ENCODE data around the gene LMTK3. TPM values are rescaled to one million over a fixed set of nuclear protein-coding genes. Genes with fewer than 3 reads are reported as not detected.

Gene LMTK3
- total and polyA plus RNA-seq, 9 of the 15 experiments (the other 6 are each of a cell fraction or from before 2014, with no cell fraction given) = 0.35 to 12.3 (median 2.0) TPM; not detected in 2

DNA sequence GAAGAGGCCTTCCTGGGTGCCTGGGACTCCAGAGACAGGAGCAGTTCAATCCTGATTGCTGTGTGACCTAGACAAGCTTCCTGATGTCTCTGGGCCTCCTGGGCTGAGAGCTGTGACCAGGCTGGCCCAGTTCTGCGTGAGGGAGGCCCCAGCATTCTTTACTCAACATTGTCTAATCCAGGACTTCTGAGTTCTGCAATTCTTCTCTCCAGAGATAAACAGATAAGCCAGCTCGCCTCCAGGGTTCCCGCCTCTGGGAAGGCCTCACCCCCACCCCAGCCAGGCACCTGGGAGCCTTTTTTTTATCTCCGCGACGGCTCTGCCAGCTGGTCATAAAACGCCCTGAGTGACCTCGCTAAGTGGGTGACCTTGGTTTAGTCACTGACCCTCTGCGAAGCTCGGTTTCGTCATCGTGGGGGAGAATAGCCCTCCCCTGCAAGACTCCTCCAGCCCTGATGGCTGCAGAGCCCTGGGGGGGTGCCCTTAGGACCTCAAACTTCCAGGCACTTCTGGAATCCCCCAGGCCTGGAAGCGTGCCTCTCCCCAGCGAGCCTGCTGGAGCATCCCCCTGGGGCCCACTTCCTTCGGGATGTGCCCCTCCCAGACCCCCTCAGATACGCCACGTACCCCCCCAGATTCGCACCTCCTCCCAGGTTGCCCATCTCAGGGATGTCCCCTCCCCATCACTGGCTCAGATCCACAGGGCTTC is 42.2 kb upstream of the LMTK3 start (continued):
- TF ChIP-seq, protein P1, sequence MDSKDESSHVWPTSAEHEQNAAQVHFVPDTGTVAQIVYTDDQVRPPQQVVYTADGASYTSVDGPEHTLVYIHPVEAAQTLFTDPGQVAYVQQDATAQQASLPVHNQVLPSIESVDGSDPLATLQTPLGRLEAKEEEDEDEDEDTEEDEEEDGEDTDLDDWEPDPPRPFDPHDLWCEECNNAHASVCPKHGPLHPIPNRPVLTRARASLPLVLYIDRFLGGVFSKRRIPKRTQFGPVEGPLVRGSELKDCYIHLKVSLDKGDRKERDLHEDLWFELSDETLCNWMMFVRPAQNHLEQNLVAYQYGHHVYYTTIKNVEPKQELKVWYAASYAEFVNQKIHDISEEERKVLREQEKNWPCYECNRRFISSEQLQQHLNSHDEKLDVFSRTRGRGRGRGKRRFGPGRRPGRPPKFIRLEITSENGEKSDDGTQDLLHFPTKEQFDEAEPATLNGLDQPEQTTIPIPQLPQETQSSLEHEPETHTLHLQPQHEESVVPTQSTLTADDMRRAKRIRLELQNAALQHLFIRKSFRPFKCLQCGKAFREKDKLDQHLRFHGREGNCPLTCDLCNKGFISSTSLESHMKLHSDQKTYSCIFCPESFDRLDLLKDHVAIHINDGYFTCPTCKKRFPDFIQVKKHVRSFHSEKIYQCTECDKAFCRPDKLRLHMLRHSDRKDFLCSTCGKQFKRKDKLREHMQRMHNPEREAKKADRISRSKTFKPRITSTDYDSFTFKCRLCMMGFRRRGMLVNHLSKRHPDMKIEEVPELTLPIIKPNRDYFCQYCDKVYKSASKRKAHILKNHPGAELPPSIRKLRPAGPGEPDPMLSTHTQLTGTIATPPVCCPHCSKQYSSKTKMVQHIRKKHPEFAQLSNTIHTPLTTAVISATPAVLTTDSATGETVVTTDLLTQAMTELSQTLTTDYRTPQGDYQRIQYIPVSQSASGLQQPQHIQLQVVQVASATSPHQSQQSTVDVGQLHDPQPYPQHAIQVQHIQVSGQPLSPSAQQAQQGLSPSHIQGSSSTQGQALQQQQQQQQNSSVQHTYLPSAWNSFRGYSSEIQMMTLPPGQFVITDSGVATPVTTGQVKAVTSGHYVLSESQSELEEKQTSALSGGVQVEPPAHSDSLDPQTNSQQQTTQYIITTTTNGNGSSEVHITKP (IDR thresholded peaks at IDR 0.05; ENCODE audit: partially characterized antibody) = peak; percentile 15
- TF ChIP-seq, protein P2, sequence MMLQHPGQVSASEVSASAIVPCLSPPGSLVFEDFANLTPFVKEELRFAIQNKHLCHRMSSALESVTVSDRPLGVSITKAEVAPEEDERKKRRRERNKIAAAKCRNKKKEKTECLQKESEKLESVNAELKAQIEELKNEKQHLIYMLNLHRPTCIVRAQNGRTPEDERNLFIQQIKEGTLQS (IDR thresholded peaks at IDR 0.05) = peak; percentile 98
- TF ChIP-seq, protein P2 (CRISPR knock-in tag; conservative IDR thresholded peaks at IDR 0.05) = no peak
- peak; percentile 85; the same call in 1 of the 2 replicates for TF ChIP-seq MTA3 (IDR thresholded peaks at IDR 0.05; ENCODE audit: borderline replicate concordance)
- TF ChIP-seq ZNF764 (CRISPR knock-in tag; IDR thresholded peaks at IDR 0.05; ENCODE audit: low read depth) = no peak
- TF ChIP-seq SP1 (CRISPR knock-in tag; IDR thresholded peaks at IDR 0.05) = peak; percentile 40; the same call in 1 of the 2 replicates
- no peak for TF ChIP-seq TCFL5 (CRISPR knock-in tag; conservative IDR thresholded peaks at IDR 0.05)
- no peak for TF ChIP-seq HDGF (IDR thresholded peaks at IDR 0.05)
- TF ChIP-seq, protein P3, sequence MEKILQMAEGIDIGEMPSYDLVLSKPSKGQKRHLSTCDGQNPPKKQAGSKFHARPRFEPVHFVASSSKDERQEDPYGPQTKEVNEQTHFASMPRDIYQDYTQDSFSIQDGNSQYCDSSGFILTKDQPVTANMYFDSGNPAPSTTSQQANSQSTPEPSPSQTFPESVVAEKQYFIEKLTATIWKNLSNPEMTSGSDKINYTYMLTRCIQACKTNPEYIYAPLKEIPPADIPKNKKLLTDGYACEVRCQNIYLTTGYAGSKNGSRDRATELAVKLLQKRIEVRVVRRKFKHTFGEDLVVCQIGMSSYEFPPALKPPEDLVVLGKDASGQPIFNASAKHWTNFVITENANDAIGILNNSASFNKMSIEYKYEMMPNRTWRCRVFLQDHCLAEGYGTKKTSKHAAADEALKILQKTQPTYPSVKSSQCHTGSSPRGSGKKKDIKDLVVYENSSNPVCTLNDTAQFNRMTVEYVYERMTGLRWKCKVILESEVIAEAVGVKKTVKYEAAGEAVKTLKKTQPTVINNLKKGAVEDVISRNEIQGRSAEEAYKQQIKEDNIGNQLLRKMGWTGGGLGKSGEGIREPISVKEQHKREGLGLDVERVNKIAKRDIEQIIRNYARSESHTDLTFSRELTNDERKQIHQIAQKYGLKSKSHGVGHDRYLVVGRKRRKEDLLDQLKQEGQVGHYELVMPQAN (IDR thresholded peaks at IDR 0.05; ENCODE audit: borderline replicate concordance) = no peak
- TF ChIP-seq, protein P4, sequence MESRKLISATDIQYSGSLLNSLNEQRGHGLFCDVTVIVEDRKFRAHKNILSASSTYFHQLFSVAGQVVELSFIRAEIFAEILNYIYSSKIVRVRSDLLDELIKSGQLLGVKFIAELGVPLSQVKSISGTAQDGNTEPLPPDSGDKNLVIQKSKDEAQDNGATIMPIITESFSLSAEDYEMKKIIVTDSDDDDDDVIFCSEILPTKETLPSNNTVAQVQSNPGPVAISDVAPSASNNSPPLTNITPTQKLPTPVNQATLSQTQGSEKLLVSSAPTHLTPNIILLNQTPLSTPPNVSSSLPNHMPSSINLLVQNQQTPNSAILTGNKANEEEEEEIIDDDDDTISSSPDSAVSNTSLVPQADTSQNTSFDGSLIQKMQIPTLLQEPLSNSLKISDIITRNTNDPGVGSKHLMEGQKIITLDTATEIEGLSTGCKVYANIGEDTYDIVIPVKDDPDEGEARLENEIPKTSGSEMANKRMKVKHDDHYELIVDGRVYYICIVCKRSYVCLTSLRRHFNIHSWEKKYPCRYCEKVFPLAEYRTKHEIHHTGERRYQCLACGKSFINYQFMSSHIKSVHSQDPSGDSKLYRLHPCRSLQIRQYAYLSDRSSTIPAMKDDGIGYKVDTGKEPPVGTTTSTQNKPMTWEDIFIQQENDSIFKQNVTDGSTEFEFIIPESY (CRISPR knock-in tag; IDR thresholded peaks at IDR 0.05) = no peak
- TF ChIP-seq EP400 (IDR thresholded peaks at IDR 0.05) = 0 out of 2 replicates have a peak, but pooled peaks have one; percentile 18
- TF ChIP-seq PCBP1 (IDR thresholded peaks at IDR 0.05; ENCODE audit: low read depth, low read length, poor library complexity, severe bottlenecking) = no peak
- TF ChIP-seq, protein P5, sequence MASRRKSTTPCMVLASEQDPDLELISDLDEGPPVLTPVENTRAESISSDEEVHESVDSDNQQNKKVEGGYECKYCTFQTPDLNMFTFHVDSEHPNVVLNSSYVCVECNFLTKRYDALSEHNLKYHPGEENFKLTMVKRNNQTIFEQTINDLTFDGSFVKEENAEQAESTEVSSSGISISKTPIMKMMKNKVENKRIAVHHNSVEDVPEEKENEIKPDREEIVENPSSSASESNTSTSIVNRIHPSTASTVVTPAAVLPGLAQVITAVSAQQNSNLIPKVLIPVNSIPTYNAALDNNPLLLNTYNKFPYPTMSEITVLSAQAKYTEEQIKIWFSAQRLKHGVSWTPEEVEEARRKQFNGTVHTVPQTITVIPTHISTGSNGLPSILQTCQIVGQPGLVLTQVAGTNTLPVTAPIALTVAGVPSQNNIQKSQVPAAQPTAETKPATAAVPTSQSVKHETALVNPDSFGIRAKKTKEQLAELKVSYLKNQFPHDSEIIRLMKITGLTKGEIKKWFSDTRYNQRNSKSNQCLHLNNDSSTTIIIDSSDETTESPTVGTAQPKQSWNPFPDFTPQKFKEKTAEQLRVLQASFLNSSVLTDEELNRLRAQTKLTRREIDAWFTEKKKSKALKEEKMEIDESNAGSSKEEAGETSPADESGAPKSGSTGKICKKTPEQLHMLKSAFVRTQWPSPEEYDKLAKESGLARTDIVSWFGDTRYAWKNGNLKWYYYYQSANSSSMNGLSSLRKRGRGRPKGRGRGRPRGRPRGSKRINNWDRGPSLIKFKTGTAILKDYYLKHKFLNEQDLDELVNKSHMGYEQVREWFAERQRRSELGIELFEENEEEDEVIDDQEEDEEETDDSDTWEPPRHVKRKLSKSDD (conservative IDR thresholded peaks at IDR 0.05; ENCODE audit: low read length) = no peak
- TF ChIP-seq ZNF699 (CRISPR knock-in tag; IDR thresholded peaks at IDR 0.05; ENCODE audit: insufficient replicate concordance) = no peak
- no peak for TF ChIP-seq FOXK2 (conservative IDR thresholded peaks at IDR 0.05 in 1 of 2, IDR thresholded peaks at IDR 0.05 in 1 of 2; ENCODE audit: low read depth in 2 of 2)
